LoVo (cell line): ENCODE results near the gene ARHGAP27.
A peak's percentile ranks its signal among the peaks of the same experiment; 100 is the strongest.

Experiments
- DNase-seq: peaks from one replicate; pipeline ENCODE4 v3.0.0-alpha.2; 2016; ENCODE audit warnings: low spot score

Gene ARHGAP27

GRCh38 chr17:45430738-45431530 is 1.7 kb downstream of the ARHGAP27 start:
- DNase-seq: no peak

GRCh38 chr17:45430006-45430737 is 2.5 kb downstream of the ARHGAP27 start:
- DNase-seq: no peak

GRCh38 chr17:45429339-45430005 is 3.2 kb downstream of the ARHGAP27 start:
- DNase-seq: no peak

- no peak for DNase-seq
Observed at GRCh38 chr17:45428931-45429338, 3.7 kb downstream of the ARHGAP27 start.

- DNase-seq: peak; percentile 68
Observed at GRCh38 chr17:45428050-45428617, 4.5 kb downstream of the ARHGAP27 start.

GRCh38 chr17:45427181-45427835 is 5.4 kb downstream of the ARHGAP27 start:
- no peak for DNase-seq

- no peak for DNase-seq
Observed at GRCh38 chr17:45426561-45426960, 6.1 kb downstream of the ARHGAP27 start.

- no peak for DNase-seq
Observed at GRCh38 chr17:45425984-45426413, 6.7 kb downstream of the ARHGAP27 start.

- DNase-seq: peak; percentile 98
Observed at GRCh38 chr17:45425125-45425983, 7.3 kb downstream of the ARHGAP27 start.

- no peak for DNase-seq
Observed at GRCh38 chr17:45424769-45425124, 7.9 kb downstream of the ARHGAP27 start.

GRCh38 chr17:45423975-45424335 is 8.7 kb downstream of the ARHGAP27 start:
- DNase-seq: no peak

- no peak for DNase-seq
Observed at GRCh38 chr17:45423304-45423974, 9.2 kb downstream of the ARHGAP27 start.

GRCh38 chr17:45414990-45415881 is 17.4 kb downstream of the ARHGAP27 start:
- no peak for DNase-seq

GRCh38 chr17:45413498-45413923 is 19.2 kb downstream of the ARHGAP27 start:
- peak; percentile 34 for DNase-seq

- no peak for DNase-seq
Observed at GRCh38 chr17:45411348-45412105, 21.1 kb downstream of the ARHGAP27 start.

GRCh38 chr17:45410144-45411091 is 22.3 kb downstream of the ARHGAP27 start:
- DNase-seq: no peak

- DNase-seq: no peak
Observed at GRCh38 chr17:45409659-45410076, 23.0 kb downstream of the ARHGAP27 start.
